IPS DF 4.7 (cell line): ENCODE results near the gene MICAL1.

Experiments
- DNase-seq: peaks from one replicate; pipeline ENCODE4 v3.0.0-alpha.2; 2013; ENCODE audit warnings: low spot score; ENCODE audit errors: extremely low read depth

Gene MICAL1

DNA sequence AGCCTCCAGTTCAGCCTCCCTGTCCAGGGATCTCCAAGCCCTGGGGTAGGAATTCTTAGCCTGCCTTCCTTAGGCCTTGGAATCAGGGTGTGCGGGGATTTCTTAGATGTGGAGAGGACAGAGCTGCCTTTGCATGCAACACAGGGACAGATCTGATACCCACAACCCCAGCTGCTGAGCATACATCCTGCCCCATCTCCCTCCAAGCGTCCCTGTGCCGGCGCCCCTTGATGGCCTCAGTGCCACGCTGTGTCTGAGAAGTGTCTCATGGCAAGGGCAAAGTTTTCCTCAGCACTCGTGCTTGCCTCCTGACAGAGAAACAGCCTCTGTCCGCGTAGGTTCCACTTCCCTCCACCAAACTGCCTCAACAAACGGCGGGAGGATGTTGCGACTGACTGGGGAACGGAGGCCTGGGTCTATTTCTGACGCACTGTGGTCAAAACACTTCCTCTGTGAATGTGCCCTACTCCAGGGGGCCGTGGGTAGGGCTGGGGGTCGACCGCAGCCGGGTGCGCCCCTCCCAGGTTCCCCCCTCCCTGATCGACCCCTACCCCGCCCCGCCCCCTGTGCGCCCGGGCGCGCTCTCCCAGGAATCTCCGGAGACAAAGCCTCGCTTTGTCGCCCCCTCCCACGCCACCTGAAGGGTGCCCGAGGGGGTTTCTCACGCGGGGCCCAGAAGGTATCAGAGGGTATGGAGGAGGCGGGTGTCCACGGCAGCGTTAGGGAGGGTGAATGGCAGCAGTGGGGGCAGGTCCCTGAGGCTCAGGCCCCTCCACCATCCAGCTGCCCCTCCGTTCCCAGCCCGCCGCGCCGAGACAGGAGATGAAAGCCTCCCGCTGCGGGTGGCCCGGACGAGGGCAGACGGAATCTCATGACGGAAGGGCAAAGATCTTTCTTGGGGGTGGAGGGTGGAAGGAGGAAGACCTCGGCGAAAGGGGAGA, 806 bp downstream of the MICAL1 start:
- no peak for DNase-seq

DNA sequence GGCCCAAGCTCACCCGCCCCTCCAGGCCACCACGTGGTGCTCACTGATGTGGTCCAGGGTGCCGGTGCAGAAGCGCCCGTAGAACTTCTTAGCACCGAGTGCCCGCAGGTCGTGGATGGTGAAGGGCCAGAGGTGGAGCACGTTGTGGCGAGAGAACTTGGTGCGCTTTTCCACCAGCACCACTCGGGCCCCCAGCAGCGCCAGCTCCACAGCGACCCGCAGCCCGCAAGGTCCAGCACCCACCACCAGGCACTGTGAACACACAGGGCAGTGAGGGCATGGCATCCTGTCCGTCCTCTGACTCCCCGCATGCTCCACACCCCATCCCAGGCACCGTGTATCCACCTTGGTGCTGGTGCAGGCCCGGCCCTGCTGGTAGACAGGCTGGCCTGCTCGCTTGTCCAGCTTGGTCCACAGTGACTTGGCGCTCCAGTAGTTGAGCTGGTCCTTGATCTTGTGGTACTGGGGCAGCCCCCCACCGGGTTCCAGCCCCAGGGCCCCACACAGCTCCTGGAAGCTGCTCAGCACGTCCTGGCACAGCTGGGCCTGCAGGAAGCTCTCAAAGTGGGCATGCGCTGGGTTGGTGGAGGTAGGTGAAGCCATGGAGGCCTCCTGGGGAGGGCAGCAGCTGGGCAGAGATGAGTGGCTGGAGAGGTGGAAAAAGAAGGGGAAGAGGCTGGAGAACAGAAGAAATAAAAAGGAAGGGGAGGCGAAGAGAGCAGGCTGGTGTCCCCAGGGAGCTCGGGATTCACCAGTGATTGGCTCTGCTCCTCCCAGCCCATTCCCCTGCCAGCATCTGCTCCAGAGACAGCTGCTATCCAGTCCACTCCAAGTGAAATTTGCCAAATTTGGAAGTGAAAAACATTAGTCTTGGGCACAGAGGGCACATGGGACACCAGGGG, 1.7 kb downstream of the MICAL1 start:
- DNase-seq, result no peak

DNA sequence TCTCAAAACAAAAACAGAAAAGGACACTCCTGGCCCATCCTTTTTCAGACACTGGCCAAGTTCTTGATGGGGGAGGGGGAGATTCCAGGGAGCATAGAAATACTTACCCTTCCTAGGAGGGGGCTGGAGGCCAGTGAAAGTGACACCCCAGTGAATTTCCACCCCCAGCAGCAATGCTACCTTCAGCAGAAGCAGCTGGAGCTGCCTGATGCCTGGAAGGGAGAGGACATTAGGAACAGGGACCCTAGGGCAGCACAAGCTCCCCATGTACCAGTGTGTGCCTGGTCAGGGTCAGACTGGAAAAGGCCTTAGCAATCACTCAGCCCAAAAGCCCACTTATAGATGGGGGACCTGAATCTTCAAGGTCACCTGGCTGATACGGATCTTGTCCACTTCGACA, 2.4 kb downstream of the MICAL1 start:
- no peak for DNase-seq

DNA sequence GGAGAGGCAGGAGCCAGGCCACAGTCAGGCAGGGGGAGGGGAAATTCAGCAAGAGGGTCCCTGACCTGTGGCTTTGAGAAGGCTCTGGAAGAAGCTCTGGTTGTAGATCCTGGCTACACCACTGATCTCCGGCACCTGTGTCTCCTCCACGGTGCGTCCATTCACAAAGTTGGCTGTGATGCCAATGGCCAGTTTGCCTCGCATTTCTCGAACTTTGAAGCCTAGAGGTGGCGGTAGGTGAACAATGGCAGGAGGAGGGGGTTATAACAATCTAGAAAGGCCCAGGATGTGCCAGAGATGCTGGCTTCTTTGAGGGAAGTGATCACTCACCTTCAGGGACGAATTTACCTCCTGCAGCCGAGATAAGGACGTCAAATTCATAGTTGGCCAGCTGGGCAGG, 3.4 kb downstream of the MICAL1 start:
- no peak for DNase-seq

DNA sequence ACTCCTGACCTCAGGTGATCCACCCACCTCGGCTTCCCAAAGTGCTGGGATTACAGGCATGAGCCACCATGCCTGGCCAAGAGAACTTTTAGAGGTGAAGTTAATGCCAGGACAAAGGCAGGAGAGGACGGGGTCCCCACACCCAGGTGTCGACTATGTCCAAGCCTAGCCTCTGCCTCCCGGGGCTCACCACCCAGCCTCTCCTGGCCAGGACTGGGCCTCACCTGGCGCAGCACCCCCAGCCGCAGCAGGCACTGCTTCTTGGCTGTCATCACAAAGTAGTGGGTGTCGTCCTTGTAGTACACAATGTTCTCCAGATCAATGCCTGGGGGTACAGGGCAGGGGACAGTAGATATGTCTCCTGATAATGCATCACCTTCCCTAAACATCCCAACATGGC, 4.2 kb downstream of the MICAL1 start:
- no peak for DNase-seq

DNA sequence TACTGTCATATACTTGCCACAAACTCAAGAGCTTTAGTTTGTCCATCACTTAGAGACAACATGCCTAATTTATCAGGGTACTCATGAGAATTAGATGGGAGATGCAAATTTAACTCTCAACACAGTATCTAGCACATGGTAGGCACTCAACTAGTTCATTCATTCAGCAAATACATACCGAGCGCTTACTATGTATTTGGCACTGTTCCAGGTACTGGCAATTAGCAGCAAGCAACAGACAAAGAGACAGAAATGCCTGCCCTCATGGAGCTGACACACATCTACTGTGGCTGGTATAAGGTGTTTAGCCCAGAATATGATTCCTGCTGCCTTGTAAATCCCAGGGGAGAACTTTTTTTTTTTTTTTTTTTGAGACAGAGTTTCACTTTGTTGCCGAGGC, 4.8 kb downstream of the MICAL1 start:
- DNase-seq, result no peak

DNA sequence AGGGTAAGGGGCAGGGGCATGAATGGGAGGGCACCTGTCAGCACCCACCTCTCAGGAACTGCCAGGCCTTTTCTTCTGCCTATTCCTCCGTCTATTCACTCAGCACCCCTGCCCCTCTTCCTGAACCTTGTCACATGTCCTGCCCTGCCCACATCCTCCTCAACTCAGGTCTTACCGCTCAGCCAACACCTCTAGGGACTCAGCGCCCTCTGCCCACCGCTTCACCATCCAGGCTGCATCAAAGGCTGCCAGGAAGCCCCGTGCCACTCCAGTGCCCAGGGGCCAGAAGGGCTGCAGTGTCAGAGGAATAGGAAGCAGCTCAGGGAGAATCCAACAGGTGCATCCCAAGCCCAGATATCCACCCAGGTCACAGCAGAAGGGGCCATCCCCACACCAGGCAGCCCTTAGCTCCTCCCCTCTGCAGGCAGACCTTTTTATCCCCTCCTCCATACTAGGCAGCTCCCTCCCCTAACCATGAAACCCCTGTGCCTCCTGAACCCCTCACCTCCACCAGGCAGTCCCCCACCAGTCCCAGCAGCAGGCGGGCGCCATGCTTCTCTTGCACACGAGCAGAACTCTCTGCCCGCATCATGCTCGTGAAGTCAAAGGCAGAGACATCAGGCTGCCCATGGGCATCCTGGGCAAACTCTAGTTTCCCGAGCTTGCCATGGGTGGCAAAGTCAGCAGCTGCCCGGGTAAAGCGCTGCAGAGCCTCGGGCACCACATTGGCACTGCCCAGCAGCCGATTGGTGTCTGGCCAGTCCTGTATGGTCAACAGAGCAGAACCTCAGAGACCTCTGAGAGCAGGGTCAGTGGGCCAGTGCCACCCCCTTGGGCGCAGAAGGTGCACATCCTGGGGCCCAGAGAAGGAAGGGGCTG, 5.5 kb downstream of the MICAL1 start:
- no peak for DNase-seq

DNA sequence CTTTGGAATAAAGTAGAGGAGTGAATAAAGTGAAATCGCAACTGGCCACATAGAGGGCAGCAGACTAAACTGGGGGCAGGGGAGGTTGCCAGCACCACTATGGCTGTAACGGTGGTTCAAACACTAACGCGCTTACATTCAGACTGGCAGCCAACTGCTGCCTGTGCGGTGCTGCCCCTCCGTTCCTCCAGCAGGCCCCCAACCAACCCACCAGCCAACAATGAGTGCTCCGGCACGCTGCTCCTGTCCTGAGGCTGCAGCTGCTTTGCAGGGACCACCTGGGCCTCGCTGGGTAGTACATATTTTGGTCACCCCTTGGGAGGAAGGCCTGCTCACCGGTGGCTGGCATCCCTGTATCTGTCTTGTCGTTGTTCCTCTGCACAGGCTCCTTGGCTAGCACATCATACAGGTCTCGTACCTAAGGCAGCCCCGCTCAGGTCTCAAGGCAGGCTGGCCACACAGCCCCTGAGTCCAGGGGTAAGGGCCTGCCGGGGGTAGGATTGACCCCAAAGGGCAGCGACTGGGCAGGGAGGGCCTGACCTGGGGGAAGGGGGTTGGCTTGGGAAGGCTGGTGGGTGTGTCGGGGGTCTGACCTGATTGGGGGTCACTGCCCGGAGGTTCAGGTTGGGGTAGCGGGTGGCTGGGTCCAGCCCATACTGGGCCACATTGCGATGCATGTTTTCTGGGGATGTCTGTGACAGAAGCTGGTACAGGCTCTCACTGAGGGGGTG, 6.3 kb downstream of the MICAL1 start:
- no peak for DNase-seq

DNA sequence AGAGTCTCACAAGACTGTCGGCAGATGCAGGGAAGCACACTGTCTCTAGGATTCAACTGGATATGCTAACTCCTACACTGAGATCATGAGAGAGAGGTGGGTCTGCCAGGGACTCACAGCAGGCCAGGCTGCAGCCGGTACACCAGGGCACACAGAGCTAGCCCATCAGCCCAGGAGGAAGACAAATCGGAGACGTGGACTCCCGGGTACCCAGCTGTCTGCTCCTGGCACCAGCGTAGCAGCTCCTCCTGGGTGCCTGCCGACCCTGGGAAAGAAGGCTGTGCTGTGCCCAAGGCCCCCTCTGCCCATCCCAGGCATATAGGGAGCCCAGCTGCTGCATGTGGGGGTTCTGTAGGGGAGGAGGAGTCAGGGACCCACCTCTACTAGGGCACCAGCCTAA, 7.0 kb downstream of the MICAL1 start:
- DNase-seq, result no peak

DNA sequence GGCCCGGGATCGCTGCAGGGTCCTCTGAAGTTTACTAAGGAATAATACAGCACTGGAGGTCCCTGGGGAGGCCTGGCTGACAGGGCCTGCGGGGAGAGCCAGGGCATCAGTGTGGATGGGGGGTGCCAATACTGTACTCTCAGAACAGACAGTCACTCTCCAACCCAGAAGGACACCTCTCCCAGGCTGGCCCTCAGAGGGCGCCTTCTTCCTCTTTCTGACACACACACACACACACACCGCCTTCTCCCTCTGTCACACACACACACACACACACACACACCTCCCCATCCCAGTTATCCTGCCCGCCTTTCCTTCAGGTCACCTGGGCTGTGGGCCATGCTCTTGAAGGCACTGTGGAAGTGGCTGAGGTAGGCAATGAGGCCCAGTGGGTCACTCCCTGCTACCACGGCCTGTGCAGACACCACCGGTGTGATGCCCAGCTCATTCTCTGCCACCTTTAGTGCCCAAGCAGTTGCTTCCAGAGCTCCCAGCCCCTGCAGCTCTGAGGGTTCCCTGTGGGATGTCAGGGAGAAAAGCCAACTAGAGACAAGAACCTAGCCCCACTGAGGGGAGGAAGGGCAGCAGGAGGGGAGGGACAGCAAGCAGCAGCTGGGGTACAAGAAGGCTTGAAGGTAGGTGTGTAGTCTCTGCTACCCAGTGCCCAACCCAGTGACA, 7.6 kb downstream of the MICAL1 start:
- DNase-seq, result no peak

DNA sequence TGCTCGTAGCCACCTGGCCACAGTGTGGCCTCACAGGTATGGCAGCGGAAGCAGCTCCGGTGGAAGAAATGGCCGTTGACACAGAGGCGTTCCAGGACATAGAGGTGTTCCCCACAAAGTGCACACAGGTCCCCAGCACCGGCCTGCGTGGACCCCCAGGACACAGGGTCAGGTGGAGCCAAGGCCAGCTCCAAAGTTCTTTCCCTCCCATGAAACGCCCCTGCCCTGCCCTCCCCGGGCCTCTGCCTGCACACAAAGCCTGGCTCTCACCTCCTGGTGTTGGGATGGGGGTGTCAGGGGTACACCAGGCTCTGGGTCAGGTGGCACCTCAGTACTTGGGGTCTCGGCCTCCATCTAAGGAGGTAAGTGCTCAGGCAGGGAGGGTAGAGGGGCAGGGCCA, 8.5 kb downstream of the MICAL1 start:
- no peak for DNase-seq

DNA sequence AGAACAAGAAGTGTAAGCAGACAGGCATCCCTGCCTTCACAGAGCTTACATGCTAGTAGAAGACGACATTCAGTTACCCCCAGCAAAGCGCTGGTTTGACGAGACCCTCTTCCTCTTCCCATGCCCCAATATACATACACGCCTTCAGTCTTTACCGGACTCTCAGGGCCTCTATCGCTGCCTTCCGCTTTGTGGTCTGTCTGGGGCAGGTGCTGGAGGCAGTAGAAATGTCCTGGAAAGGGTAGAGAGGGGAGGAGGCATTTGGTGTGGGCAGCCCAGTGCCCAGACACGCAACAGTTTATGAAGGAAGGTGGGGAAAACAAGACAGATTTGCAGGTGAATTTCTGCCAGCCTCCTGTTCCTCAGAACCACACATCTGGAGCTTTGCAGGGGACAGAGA, 9.0 kb downstream of the MICAL1 start:
- no peak for DNase-seq

DNA sequence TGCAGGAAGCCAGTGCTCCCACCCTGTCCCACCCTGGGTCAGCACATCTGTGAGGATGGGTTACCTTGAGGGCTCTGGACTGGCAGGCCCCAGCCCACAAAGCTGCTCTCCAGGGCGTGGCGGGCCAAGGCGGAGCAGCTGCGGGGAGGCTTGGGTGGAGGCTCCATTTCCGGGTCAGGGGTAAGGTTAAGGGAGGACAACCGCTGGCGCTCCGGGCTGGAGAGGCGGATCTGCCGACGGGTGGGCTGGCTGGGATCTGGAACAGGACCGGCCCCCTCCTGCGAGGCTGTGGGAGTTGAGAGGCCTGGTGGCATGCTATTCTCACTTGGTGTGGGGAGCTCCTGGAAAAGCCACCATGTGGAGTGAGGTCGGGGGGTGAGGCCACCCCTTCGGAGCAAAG, 9.5 kb downstream of the MICAL1 start:
- DNase-seq, result no peak

DNA sequence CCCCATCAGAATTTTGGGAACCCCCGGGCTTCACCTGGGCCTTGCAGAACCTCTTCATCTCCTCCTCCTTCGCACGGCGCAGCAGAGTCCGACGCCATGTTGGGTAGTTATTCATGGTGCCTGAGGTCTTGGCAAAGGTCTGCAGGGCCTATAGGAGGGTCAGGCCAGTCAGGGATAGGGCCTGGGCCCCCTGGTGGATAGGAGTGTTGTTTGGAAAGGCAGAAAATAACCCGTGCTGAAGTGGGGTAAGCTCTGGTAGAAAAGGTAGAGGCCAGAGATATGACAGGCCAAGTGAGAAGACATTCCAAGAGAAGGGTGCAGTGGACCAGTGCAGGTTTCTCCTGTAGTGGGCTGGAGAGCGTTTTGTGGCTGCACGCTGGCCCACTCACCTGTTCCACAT, 10.2 kb downstream of the MICAL1 start:
- no peak for DNase-seq

DNA sequence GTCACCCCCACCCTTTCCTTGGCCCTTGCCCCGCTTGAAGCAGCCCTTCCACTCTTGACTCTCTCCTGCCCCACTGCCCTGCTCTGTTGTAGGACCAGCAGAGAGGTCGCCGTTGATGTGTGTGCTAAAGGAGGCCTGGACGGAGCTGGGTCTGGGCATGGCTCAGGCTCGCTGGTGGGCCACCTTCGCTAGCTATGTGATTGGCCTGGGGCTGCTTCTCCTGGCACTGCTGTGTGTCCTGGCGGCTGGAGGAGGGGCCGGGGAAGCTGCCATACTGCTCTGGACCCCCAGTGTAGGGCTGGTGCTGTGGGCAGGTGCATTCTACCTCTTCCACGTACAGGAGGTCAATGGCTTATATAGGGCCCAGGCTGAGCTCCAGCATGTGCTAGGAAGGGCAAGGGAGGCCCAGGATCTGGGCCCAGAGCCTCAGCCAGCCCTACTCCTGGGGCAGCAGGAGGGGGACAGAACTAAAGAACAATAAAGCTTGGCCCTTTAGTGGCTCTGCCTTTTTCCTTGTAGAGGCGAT, 12.1 kb downstream of the MICAL1 start:
- no peak for DNase-seq

DNA sequence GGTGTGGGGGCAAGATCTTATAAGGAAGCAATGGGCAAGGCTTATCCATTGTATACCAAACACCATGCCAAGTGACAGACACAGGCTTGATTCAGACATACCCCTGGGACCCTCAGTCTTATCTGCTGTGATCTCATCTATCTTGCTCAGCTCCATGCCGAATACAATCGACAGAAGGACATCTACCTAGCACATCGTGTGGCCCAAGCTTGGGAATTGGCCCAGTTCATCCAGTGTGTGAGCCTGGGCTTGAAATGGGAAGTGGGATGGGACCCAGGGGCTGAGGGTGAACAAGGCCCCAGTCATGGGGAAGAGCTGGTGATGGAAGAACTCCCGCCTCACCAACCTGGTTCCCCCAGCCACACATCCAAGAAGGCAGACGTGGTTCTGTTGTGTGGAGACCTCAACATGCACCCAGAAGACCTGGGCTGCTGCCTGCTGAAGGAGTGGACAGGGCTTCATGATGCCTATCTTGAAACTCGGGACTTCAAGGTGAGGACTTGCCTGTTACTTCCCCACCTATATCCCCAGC, 13.1 kb downstream of the MICAL1 start:
- DNase-seq, result no peak

DNA sequence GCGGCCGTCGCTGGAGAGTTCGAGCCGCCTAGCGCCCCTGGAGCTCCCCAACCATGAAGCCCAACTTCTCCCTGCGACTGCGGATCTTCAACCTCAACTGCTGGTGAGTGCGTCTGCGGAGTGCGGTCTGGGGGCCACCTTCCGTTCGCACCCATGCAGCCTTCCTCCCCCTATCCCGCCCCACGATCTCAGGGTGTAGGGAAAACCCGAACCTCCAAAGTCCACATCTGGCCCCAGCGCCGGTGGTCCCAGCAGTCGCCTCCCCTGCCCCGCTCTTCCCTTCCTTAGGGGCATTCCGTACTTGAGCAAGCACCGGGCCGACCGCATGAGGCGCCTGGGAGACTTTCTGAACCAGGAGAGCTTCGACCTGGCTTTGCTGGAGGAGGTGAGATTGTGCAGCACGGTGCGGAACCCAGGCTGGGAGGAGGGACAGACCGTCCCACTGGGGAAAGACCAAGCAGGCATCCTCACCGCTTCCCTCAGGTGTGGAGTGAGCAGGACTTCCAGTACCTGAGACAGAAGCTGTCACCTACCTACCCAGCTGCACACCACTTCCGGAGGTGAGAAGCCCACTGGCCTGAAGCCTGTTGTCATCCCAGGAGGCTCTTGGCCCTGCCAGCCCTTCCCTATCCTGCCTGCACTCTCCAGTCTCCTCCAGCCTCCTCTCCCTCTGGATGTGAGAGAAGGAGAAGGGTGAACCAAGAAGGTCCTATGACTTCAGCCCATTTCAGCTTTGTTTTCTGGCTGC, 14.3 kb downstream of the MICAL1 start:
- DNase-seq, result no peak

DNA sequence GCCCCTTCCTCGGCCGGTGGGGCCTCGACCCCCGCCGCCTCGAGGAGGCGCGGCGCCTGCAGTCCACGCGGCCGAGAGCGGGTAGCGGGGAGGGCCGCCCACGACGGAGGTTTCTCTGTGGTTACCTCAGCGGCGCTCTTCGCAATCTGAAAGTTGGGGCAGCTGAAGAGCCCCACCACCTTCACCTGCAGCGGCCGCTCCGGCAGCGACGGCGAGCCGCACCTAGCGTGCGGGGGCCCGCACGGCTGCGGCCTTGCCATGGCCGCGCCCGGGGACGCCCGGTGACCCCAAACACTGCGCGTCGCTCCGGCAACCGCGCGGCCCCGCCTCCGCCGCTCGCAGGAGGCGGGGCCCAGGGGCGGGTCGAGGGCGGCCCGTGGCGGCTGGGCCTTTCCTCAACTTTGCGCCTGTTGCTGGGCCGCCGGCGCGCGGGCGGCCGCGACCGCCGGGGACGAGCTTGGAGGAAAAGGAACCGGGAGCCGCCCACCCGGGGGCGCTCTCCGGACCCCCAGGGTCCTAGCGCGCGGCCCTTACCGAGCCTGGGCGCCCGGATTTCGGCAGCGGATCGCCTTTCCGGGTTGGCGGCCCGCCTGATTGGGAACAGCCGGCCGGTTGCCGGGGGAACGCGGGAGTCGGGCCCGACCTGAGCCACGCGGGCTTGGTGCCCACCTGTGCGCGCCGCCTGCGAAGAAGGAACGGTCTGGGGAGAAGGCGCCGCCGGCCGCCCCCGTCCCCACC, 15.1 kb downstream of the MICAL1 start, which contains the start of the genes PPIL6 and SMPD2:
Gene PPIL6 (minus strand): TSS at position 298 of the 738 bp plus-strand sequence. CDS start 38 bp downstream, at position 260.
Gene SMPD2 (plus strand): TSS at position 394 of the 738 bp plus-strand sequence. CDS start 398 bp downstream, outside the sequence.
- DNase-seq, result no peak
